NCI-H82 treated with DMSO at 0.1 percent for 48 hours (cell line): ENCODE measurements around the gene SLC6A9.

Experiments used
- DNase-seq: peaks from one replicate; lab custom pipeline; 2025; ENCODE audit not compliant: unreplicated experiment; lab: John Stamatoyannopoulos, UW

Gene SLC6A9

GRCh38 chr1:43973981-43974442 lies 57.2 kb downstream of the SLC6A9 start:
- peak; percentile 50 for DNase-seq

GRCh38 chr1:43971336-43971980 lies 59.8 kb downstream of the SLC6A9 start:
- DNase-seq: no peak

GRCh38 chr1:43970911-43971310 lies 60.4 kb downstream of the SLC6A9 start:
- no peak for DNase-seq

- no peak for DNase-seq
Observed at GRCh38 chr1:43970502-43970901, 60.8 kb downstream of the SLC6A9 start.

- DNase-seq: peak; percentile 94
Observed at GRCh38 chr1:43969746-43970466, 61.4 kb downstream of the SLC6A9 start, which contains the start of gene DPH2. TSS of gene DPH2 (plus strand) at chr1:43970010. CDS start at chr1:43970176, 166 bp downstream.

- DNase-seq: no peak
Observed at GRCh38 chr1:43969416-43969745, 61.9 kb downstream of the SLC6A9 start.

GRCh38 chr1:43968348-43968948 lies 62.8 kb downstream of the SLC6A9 start:
- no peak for DNase-seq

GRCh38 chr1:43965316-43965715 lies 65.9 kb downstream of the SLC6A9 start:
- DNase-seq: no peak

- no peak for DNase-seq
Observed at GRCh38 chr1:43963890-43964289, 67.4 kb downstream of the SLC6A9 start.

GRCh38 chr1:43963006-43963405 lies 68.3 kb downstream of the SLC6A9 start:
- no peak for DNase-seq

- no peak for DNase-seq
Observed at GRCh38 chr1:43962324-43962723, 68.9 kb downstream of the SLC6A9 start.

- DNase-seq: no peak
Observed at GRCh38 chr1:43961692-43962091, 69.6 kb downstream of the SLC6A9 start.

GRCh38 chr1:43960798-43961197 lies 70.5 kb downstream of the SLC6A9 start:
- no peak for DNase-seq

GRCh38 chr1:43958351-43959255 lies 72.7 kb downstream of the SLC6A9 start:
- no peak for DNase-seq

- DNase-seq: no peak
Observed at GRCh38 chr1:43957407-43958040, 73.7 kb downstream of the SLC6A9 start.

- DNase-seq: no peak
Observed at GRCh38 chr1:43956234-43956633, 75.0 kb downstream of the SLC6A9 start.

- no peak for DNase-seq
Observed at GRCh38 chr1:43954036-43954435, 77.2 kb downstream of the SLC6A9 start.

- no peak for DNase-seq
Observed at GRCh38 chr1:43953361-43953760, 77.9 kb downstream of the SLC6A9 start.

GRCh38 chr1:43952731-43953346 lies 78.4 kb downstream of the SLC6A9 start:
- DNase-seq: peak; percentile 96
